ENCODE results near the gene C1QTNF2. TPM values are rescaled to one million over a fixed set of nuclear protein-coding genes. Genes with fewer than 3 reads are reported as not detected.

Gene C1QTNF2
- total RNA-seq (2022) (not detected in 2 replicates), Bru-seq, nascent RNA (percentile 5 among the genes with signal in this experiment), BruChase-seq, experiment 1, labeled RNA remaining after a 6-hour chase (percentile 38 among the genes with signal in this experiment), BruChase-seq, experiment 2, labeled RNA remaining after a 2-hour chase (percentile 22 among the genes with signal in this experiment)
- long read RNA-seq: 0 reads

GRCh38 chr5:160369990-160370712, at the start of gene C1QTNF2:
TSS of gene C1QTNF2 (minus strand) at chr5:160370626. CDS start at chr5:160355011, 15,615 bp downstream.
- Mint-ChIP-seq H3K36me3 (ENCODE audit: insufficient read depth, unreplicated experiment) (no peaks in the 10 kb centered on the region), H3K9me3 (ENCODE audit: unreplicated experiment) (no peaks in the 10 kb centered on the region), H3K27me3 (ENCODE audit: insufficient read depth, unreplicated experiment) (peaks cover 32% of the 10 kb centered on the region), H3K4me1 (ENCODE audit: insufficient read depth, unreplicated experiment) (peaks cover 7% of the 10 kb centered on the region), H3K27ac (ENCODE audit: low read depth, unreplicated experiment) (no peak within 1 kb of the TSS), H3K4me3 (ENCODE audit: unreplicated experiment) (peak within 1 kb of the TSS; percentile 64)
- intact Hi-C loops (cut with micrococcal nuclease): no loop called here
- ChIA-PET CTCF (interaction anchor here (0.6 to 1.8 kb wide), 11 partner anchors 10 to 348 kb away, joined by 3 to 8 read pairs (median 4); no protein-coding TSS in a partner anchor), POLR2A (interaction anchor here (0.7 to 0.9 kb wide), 6 partner anchors 18 to 159 kb away, joined by 3 to 4 read pairs (median 4); partner anchors contain the start of gene FAM200C)
- TF ChIP-seq, protein P1, sequence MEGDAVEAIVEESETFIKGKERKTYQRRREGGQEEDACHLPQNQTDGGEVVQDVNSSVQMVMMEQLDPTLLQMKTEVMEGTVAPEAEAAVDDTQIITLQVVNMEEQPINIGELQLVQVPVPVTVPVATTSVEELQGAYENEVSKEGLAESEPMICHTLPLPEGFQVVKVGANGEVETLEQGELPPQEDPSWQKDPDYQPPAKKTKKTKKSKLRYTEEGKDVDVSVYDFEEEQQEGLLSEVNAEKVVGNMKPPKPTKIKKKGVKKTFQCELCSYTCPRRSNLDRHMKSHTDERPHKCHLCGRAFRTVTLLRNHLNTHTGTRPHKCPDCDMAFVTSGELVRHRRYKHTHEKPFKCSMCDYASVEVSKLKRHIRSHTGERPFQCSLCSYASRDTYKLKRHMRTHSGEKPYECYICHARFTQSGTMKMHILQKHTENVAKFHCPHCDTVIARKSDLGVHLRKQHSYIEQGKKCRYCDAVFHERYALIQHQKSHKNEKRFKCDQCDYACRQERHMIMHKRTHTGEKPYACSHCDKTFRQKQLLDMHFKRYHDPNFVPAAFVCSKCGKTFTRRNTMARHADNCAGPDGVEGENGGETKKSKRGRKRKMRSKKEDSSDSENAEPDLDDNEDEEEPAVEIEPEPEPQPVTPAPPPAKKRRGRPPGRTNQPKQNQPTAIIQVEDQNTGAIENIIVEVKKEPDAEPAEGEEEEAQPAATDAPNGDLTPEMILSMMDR (IDR thresholded peaks at IDR 0.05; ENCODE audit: unreplicated experiment): no peak
- no TSS peak for BruUV-seq (replicated peaks)
- peak; percentile 53 for DNase-seq (ENCODE audit: unreplicated experiment)

- POLR2A ChIA-PET: interaction anchor here (0.7 to 10.5 kb wide), 6 partner anchors 9 to 417 kb away, joined by 3 to 272 read pairs (median 8); partner anchors contain the start of genes FAM200C and TTC1
- peaks cover 7% of the 10 kb centered on the region for H3K9me3 Mint-ChIP-seq (ENCODE audit: unreplicated experiment)
- TF ChIP-seq, protein P1 (IDR thresholded peaks at IDR 0.05; ENCODE audit: unreplicated experiment): no peak
- H3K4me1 Mint-ChIP-seq (ENCODE audit: insufficient read depth, unreplicated experiment): peaks cover 57% of the 10 kb centered on the region
- CTCF ChIA-PET: interaction anchor here (0.7 to 14.2 kb wide), 3 partner anchors 10 to 398 kb away, joined by 3 to 197 read pairs (median 5); no protein-coding TSS in a partner anchor
- H3K4me3 Mint-ChIP-seq (ENCODE audit: unreplicated experiment): peak overlapping the region; percentile 99
- peaks cover 20% of the 10 kb centered on the region for H3K36me3 Mint-ChIP-seq (ENCODE audit: insufficient read depth, unreplicated experiment)
- BruUV-seq (replicated peaks): no TSS peak
- no peaks in the 10 kb centered on the region for H3K27me3 Mint-ChIP-seq (ENCODE audit: insufficient read depth, unreplicated experiment)
- intact Hi-C loops (cut with micrococcal nuclease): loop anchor here (5.0 kb wide), 1 partner anchor 417 kb away; no protein-coding TSS in a partner anchor
- DNase-seq (ENCODE audit: unreplicated experiment): no peak
- peak overlapping the region; percentile 99 for H3K27ac Mint-ChIP-seq (ENCODE audit: low read depth, unreplicated experiment)
Measured at GRCh38 chr5:160420331-160420610, 49.8 kb upstream of the C1QTNF2 start.

DNA sequence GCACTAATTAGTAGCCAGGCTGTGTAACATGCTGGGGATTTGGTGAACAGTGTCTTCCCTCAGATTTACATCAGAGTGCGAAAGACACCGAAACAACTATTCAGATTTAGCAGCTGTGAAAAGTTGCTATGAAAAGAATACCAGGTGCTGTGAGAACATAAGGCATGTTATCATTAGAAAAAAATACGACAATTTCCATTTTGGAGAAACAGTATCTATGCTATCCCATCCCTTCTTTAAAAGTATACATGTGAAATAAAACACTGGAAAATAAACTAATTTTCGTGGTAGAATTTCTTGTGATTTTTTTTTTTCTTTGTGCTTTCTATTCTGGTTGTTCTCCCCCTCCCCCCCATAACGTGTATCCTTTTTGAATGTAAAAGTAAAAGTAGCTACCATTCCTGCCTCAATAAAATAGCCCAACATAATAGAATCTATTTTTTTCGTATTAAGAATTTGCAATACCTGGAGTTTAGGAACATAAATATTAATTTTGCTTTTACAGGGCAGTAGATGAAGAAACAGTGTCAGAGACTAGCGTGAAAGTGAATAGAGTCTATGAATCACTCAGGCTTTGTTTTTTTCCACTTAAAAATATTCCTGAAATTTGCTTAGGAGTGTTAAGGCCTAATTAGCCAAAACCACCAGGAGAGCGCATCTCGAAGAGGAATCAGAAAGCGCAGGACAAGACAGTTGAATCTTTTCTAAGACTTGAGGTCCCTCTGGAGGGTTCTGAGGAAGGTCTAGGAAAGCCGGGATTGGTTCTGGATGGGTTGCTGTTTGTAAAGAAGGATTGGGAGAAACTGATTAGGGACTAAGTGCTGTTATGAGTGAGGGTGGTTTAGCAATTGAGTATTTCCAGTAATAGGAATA, 49.3 kb upstream of the C1QTNF2 start:
- ChIA-PET CTCF (interaction anchor here (0.7 to 14.2 kb wide), 9 partner anchors 9 to 1678 kb away, joined by 3 to 197 read pairs (median 4); partner anchors contain the start of gene FAM200C), POLR2A (interaction anchor here (0.5 to 10.5 kb wide), 20 partner anchors 9 to 1688 kb away, joined by 3 to 272 read pairs (median 4); partner anchors contain the start of genes FAM200C and TTC1)
- Mint-ChIP-seq H3K27ac (ENCODE audit: low read depth, unreplicated experiment) (peak overlapping the region; percentile 99), H3K4me1 (ENCODE audit: insufficient read depth, unreplicated experiment) (peaks cover 52% of the 10 kb centered on the region), H3K9me3 (ENCODE audit: unreplicated experiment) (peaks cover 7% of the 10 kb centered on the region), H3K4me3 (ENCODE audit: unreplicated experiment) (peak overlapping the region; percentile 99), H3K27me3 (ENCODE audit: insufficient read depth, unreplicated experiment) (no peaks in the 10 kb centered on the region), H3K36me3 (ENCODE audit: insufficient read depth, unreplicated experiment) (peaks cover 26% of the 10 kb centered on the region)
- TF ChIP-seq, protein P1 (IDR thresholded peaks at IDR 0.05; ENCODE audit: unreplicated experiment): no peak
- BruUV-seq (replicated peaks): no TSS peak
- intact Hi-C loops (cut with micrococcal nuclease): loop anchor here (5.0 kb wide), 1 partner anchor 418 kb away; no protein-coding TSS in a partner anchor
- DNase-seq (ENCODE audit: unreplicated experiment): no peak
